Raji (cell line): ENCODE data around the gene CXADR.

ENCODE experiments used
- POLR2A ChIP-seq: IDR thresholded peaks from 2 replicates; pipeline ENCODE4 v1.6.1; 2011; ENCODE audit warnings: low read depth, low read length, control low read depth; ENCODE audit not compliant: insufficient read depth

The CXADR gene

DNA sequence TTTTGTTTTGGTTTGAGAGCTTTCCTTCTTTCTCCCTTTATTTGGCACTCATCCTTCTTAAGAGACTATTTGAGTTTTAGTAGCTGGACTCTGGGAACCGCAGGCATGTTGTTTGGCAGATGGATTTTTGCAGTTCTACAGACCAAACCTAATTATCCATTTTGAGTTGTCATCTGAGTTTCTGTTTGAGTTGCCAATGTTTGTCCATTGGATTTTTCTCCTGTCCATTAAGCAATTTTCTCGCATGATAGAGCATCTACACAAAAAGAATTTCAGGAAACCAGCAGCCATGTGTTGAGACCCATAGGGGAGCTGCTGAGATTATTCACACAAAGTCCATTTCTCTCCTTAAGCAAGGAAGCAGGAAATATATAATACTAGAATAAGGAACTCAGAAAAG is 17.2 kb upstream of the CXADR start:
- TF ChIP-seq POLR2A: no peak

DNA sequence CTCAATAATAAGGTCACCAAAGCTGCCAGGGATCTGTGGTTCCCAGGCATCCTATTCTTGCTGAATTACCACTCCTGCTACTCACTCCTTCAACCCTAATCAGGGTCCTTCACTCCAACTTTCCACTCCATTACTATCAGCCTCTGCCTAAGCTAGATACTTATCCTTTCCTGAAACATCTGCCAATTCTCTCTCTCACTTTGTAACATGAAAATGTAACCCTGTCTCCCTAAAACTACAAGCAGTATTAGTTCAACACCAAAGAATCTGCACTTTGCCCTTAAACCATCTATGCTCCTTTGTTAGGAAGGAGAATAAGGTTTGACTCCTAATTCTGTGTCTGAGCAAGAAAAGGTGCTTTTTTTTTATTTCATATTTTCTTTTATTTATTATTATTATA is 15.5 kb upstream of the CXADR start:
- no peak for TF ChIP-seq POLR2A

DNA sequence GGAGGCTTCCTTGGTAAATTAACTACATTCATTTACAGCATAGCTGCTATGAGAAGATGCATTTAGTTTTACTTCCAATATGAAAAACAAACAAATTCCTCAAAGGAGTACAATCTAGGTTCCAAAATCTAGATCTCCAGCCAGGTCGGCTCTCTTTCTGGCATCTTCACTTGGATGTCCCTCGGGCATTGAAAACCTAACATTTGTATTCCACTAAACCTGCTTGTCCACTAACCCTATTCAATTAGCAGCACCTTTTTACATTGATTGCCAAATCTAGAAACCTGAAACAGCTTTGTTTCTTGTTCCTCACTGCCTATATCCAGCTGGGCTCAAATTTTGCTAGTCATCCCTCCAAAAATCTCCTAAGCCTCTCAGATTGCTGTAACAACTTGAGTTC is 14.3 kb upstream of the CXADR start:
- TF ChIP-seq POLR2A: no peak

DNA sequence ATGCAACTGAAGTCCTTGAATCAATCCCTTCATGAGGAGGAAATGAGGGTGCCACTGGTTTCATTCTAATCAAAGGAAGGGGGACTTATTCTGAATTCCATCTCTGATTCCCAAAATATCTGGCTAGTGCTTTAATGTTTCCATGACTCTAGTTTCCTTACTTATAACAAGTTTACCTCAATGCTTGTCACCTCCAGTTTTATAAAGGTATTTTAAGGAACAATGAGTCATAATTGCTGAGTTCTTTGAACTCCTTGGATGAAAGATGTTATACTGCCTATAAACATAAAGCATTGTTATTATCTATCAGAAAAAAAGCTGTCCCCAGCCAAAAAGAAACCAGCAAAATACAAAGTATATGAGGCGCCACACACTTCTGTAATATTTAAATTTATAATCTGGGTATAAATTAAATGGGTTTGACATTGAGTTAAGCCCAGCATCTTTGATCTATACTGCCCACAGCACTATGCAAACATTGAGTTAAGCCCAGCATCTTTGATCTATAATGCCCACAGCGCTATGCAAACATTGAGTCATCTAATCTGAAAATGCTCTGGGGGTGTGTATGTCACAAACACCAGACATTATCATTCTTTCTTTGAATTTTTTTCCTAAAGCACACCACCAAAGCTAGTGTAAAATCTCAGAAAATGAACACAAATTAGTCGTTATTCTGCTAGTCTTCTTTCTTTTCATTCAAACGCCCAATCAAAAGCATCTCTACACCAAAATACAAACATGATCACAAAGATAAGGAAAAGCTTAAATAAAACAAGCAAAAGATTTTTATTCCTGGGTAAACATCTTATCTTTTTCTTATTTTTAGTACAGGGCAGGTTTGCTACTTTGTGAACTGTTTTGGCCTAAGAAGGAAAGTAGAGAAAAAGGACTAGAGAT is 11.5 kb upstream of the CXADR start:
- no peak for TF ChIP-seq POLR2A

DNA sequence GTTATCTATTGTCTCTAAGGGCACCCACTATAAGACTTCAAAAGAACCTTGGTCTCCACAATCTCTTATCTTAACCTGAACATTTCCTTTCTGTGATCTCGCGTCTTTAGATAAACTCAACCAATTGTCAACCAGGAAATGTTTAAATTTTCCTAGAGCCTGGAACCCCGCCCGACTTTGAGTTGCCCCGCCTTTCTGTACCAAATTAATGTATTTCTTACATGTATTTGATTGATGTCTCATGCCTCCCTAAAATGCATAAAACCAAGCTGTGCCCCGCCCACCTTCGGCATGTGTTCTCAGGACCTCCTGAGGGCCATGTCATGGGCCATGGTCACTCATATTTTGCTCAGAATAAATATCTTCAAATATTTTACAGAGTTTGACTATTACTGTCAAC is 5.9 kb upstream of the CXADR start:
- no peak for TF ChIP-seq POLR2A

DNA sequence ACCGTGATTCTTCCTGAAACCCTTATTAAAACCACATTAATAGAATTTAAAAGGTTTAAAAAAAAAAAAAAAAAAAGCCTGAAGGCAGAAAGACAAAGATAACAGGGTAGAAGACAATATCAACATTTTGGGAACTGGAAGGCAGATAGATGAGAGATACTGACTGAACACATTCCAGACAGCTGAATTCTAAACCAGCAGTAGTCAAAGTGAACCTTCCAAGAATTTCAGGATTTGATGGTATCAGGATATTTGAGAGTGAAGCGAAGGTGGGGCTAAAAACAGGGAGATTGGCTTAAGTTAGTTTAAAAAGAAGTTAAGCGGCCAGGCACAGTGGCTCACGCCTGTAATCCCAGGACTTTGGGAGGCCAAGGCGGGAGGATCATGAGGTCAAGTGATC is 5.3 kb upstream of the CXADR start:
- no peak for TF ChIP-seq POLR2A

DNA sequence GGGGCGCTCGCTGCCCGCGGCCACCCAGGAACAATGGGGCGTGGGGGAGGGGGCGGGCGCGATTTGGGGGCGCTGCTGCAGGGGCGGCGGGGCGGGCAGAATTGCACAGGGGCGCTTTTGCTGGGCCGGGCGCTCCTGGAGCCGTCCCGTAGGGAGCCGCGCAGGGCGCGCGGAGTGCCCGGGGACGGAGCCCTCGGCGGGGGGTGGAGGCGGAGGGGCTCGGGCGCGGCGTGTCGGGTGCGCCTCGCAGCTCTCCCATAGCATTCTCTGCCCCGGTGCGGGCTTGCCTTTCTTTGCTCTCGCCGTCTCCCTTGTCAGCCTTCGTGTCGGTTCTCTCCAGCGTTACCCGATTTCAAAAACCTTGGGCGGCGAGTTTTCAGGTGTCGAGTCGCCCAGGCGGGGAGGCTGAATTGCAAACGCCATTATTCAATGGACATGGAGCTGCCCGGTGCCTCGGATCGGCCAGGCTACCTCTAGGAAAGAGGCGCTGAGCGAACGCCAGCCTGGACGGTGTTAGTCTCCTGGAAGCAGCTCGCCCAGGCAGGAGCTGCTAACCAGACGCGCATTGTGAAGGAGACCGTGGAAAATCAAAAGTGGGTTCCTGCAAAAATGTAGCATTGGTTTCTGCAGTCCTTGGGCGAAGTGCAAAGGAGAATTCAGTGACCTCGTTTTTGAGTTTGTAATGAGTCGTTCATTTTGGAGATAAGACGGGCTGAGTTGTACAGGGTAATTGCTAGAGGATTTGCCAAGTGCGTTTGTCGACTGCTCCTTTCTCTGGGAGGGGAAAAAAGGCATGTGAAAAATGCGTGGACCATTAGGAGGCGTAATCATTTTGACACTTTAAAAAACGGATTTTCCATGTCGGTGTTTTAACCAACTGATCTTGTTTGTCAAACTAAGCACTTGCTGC is 626 bp downstream of the CXADR start:
- TF ChIP-seq POLR2A: no peak

DNA sequence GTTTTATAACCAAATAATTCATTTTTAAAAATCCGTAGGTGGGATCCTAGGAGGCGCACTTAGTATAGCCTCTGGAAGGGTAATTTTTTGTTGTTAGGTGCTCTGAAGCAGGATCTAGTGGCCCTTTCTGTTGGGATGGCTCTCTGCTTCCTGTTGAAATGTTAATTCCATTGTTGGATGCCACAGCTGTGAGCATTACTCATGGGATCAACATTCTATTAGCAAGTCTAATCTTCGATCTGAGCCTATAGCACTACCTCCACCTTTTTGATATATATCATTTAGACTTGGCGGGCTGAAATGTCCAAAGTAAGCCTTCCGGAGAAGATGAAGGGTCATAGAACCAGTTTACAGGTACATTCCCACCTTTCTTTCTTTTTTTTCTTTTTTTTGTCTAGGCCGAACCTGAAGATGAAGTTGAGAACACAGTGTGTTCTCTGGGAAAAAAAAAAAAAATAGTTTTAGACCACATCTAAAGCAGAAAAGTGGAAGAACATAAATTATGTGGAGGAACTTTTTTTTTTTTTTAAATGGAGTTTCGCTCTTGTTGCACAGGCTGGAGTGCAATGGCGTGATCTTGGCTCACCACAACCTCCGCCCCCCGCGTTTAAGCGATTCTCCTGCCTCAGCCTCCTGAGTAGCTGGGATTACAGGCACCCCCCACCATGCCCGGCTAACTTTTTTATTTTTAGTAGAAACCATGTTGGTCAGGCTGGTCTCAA is 1.4 kb downstream of the CXADR start:
- no peak for TF ChIP-seq POLR2A

DNA sequence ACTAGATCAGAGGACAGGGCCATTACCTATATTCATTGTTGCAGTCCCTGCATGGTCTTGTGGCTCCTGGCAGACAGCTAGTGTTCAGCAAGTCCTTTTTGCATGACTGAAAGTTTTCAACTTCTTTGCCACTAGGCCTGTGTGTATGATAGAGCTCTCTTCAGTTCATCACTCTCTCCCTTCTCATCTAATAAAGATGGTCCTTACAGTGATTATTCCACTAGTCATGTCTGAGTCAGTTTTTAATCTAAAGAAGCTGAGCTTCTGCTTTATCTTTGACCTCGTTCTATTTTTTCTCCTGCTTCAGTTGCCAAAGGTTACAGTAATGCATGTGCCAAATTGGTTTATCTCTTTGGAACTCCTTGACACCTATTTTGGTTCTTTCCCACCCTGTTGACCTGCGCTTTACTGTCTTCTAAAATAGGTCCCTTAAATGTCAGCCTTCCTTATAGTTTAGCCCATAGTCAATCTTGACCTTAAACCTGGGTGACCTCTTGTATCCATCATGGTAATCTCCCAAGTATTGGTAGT is 6.4 kb downstream of the CXADR start:
- TF ChIP-seq POLR2A: no peak

DNA sequence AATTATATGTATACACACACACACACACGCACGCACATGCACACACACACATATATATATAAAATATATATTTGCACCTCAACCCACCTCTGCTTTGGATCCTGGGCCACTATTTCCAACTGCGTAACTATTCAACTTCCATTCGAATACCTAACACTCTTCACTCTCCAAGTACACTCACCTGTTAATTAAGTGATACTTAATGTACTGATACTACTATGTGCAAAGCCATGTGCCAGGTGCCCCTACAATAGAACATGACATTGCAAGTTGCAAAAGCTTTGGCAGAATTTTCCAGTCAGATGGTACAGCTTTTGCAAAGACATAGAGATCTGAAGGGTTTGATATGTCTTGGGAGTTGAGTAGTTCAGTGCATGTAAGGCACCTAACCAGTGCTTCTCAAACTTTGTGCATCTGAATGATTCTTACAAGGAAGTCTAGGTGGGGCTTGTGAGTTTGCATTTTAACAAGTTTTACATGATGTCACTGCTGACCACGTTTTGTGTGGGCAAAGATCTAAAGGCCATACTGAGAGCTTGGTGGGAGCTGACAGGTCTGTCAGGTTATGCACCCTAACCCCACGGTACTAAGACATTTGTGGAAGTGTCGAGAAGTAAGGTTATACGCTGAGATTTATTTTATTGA is 7.2 kb downstream of the CXADR start:
- no peak for TF ChIP-seq POLR2A

DNA sequence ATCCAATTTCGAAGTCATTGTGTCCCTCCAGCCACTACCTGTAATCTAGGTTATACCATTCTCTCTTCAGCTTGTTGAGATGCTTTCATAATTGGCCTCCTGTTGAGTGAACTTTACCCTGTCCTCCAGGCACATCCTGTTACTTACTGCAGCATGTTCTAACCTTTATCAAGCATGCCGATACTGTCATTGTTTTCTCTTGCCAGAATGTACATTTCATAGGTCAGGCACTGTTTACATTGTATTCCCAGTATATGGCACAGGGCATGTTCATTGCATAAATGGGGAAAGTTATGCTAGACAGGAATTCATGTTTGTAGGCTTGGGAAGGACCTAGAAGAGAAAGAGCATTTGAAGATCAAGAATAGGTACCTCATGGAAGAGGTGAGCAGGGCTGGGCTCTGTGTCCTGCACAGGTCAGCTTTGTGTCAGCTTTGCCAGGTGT is 10.2 kb downstream of the CXADR start:
- no peak for TF ChIP-seq POLR2A

DNA sequence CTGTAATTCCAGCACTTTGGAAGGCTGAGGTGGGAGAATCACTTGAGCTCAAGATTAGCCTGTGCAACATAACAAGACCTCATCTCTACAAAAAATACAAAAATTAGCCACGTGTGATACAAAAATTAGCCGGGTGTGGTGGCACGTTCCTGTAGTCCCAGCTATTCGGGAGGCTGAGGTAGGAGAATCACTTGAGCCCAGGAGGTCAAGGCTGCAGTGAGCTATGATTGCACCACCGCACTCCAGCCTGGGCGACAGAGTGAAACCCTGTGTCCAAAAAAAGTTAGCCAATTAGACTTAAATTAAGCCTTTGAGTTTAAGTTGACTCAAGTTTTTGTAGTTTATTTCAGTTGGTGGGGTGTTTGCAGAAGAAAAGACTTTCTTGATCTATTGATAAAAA is 11.8 kb downstream of the CXADR start:
- no peak for TF ChIP-seq POLR2A

DNA sequence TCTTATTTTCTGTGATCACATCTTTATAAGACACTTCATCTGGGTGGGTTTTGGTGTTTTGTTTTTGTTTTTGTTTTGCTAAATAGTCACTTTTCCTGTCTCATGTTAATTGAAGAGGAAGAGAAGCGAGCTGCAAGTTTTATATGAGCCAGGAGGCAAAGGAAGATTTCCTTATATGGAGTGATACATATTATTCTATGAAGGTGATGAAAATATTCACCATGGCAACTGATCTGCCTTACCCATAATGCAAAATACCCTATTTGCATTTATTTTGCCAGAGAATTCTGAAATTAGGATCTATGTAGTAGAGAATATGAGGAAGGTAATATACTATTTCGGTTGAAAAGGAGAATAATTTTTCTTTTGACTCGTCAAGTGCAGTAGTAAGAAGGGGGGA is 13.9 kb downstream of the CXADR start:
- TF ChIP-seq POLR2A: no peak

DNA sequence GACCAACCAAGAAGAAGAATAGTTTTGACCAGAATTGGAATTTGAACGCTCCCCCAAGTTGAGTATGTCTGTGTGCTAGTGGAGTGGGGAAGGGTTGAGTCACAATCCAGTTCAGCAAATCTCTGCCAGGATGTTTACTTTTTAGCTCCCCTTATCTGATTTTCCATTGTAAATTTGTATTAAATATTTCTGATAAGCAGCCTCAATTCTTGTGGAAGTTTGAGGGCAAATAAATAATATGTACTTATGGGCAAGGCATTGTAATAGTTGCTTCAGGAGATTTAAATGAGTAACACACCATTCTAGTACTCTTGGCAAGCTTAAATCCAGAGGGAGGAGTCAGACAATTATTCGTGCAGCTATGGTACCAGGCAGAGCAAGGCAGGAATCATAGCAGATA is 14.4 kb downstream of the CXADR start:
- TF ChIP-seq POLR2A: no peak
